GM19468 (cell line): Measurements from ENCODE around the gene COL26A1.
"Not testable (repeated sequence)": the region's sequence is repeated elsewhere in the genome, so short reads cannot be mapped to it uniquely, and the experiment has no call there.

ENCODE experiments used
- ATAC-seq: cut with Tn5 transposase; IDR thresholded peaks from one replicate; pipeline ENCODE4 v1.9.1; 2021; ENCODE audit warnings: mild to moderate bottlenecking, moderate library complexity, moderate number of reproducible peaks; ENCODE audit not compliant: unreplicated experiment; ENCODE audit errors: extremely low read depth

Gene COL26A1

GRCh38 chr7:101435461-101436220 lies 73.0 kb downstream of the COL26A1 start:
- ATAC-seq = no peak

- no peak for ATAC-seq
These were observed 73.6 kb downstream of the COL26A1 start for GRCh38 chr7:101436221-101436735.

GRCh38 chr7:101436857-101437576 lies 74.3 kb downstream of the COL26A1 start:
- ATAC-seq = no peak

GRCh38 chr7:101441890-101442289 lies 79.2 kb downstream of the COL26A1 start:
- no peak for ATAC-seq

DNA sequence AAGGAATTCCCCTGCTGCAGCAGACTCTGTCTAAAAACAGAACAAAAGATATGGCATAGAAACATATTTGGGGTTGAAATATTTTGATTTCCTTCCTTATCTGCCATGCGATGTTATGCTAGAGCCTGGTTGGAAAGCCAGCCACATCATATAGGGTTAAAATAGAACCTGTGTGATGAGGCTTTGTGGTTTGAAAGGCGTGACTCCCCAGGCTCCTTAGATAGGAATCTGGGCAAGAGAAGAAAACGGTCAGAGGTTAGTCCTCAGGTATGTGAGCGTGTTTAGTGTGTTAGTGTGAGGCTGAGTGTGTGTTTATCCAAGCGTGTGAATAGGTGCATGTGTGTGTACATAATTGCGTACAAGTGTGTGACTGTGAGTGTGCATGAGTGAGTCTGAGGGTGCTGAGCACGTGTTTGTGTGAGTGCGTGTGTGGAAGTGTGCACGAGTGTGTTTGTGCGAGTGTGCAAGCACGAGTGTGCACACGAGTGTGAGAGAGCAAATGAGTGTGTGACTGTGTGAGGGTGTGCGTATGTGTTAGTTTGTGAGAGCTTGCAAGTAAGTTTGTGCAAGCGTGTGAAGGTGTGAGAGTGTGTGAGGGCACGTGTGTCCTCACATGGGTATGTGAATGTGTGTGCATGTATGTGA lies 79.9 kb downstream of the COL26A1 start:
- no peak for ATAC-seq

DNA sequence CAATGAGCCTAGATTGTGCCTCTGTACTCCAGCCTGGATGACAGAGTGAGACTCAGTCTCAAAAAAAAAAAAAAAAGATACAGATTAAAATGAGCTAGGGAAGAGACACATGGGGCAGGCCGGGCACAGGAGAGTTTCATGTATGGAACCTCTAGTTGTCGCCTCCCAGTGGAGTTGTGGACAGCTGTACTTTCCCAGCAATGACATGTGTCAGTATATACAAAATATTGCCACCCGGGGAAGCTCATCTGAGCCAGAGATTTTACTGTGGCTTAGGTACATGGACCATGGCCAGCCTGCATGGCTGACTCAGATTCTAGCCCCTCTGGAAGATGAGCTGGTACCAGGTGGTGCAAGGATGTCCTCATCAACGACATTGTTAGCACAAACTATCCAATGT lies 87.4 kb downstream of the COL26A1 start:
- no peak for ATAC-seq

- ATAC-seq = no peak
These were observed 90.9 kb downstream of the COL26A1 start for GRCh38 chr7:101453617-101454016.

DNA sequence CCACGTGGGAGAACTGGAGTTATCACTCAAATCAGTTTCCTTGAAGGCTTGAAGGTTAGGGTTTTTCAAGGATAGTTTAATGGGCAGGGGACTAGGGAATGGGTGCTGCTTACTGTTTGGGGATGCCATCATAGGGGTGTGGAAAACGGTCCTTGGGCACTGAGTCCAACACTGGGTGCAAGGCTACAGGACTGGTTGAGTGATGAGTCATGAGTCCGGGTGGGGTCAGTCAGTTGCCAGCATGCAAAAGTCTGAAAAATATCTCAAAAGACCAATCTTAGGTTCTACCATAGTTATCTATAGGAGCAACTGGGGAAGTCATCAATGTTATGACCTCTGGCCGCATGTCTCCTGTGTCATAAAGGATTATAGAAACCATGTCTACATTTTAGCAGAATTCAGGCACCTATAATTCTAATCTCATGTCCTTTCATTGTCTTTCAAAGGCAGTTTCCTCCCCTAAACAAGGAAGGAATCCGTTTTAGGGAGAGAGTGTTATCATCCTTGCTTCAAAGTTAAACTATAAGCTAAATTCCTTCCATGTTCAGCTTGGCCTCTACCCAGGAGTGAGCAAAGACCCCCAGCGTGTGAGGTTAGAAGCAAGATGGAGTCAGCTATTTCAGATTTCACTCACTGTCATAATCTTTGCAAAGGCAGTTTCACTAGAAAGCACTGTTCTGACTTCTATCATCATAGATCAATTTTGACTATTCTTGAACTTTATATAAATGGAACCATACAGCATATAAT lies 94.5 kb downstream of the COL26A1 start:
- no peak for ATAC-seq

GRCh38 chr7:101465131-101465530 lies 102.5 kb downstream of the COL26A1 start:
- no peak for ATAC-seq

- ATAC-seq = no peak
These were observed 103.0 kb downstream of the COL26A1 start for GRCh38 chr7:101465576-101466196.

DNA sequence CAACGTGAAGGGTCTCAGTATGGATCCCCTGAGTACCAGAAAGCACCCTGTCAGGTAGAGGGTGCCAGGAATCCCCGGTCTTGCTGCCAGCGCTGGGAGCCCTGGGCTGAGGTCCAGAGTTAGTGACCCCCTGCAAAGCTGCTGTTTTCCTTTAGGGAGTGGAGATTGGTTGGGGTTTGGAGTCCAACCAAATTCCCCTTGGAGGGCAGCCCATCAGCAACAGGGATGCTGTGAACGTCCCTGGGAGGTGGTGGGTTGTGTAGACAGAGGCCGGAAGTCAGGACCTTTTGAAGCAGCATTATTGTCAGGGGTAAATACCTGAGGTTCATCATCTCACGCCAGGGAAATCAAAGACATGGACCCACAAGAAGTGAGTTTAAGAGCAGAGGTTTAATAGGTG lies 104.2 kb downstream of the COL26A1 start:
- no peak for ATAC-seq

DNA sequence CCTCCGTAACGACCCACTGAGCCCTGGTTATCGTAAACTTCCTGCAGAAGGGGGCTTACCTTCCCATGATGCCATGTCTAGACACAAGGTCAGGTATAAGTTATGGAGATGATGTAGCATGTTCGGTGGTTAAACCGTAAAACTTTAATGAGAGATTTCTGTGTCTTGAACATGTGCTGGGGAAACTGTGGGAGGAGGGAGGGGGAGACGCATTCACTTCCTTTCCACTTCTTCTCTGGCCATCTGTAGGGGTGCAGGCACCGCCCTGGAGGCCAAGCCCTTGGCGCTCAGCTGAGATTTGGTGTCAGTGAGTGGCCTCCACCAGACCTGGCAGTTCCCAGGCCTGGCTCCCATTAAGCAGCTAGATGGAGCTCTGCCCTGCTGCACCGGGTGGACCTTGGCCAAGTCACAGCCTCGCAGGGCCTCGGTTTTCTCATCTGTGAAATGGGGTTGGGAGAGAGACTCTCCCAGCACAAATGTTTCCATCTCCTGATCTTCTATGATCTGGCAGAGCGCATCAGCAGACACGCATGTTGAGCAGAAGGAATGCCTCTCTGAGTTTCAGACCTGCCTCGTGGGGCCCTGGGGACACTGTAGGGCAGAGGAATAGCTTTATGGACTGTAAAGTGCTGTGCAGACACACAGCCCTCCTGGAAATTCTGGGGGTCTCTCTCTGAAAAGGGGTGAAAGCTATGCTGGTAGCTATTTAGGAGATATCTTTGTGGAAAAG lies 106.0 kb downstream of the COL26A1 start:
- no peak for ATAC-seq

DNA sequence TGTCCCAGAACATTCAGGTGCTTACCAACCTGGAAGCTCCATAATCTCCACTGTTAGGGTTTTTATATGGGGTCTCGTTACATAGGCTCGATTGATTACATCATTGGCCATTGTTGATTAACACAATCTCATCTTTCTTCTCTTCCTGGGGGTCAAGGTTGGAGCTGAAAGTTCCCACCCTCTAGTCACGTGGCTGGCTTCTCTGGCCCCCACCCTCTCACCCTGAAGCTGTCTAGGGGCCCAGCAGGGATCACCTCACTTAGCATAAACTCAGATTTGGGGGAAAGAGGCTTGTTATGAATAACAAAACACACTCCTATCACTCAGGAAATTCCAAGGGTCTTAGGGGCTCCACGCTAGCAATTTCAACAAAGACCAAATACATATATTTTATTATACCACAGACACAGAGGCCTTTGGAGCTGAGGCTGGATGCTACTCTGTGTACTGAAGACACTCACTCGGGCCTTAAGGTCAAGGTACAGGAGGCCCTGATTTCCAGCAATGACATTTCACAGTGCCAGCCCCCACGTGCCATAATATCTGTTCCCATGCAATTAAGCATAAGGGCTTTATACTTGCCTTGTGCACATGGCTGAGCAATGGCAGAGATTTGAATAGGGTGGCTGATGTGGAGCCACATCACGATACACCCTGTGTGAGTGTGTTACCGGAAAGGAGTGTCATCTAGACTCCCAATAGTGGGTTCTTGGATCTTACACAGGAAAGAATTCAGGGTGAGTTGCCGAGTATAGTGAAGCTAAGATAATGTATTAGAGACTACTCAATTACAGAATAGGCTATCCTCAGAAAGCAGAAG lies 108.2 kb downstream of the COL26A1 start:
- no peak for ATAC-seq

DNA sequence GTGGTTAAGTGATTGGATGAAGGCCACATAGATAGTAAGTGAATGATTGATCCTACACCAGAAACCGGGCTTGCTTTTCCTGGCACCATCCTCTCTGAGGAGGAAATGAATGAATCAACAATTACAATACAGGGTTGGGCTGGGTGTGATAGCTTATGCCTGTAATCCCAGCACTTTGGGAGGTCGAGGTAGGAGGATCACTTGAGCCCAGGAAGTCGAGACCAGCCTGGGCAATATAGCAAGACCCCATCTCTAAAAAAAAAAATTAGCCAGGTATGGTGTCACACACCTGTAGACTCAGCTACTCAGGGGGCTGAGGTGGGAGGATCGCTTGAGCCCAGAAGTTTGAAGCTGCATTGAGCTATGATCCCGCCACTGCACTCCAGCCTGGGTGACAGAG lies 111.5 kb downstream of the COL26A1 start:
- no peak for ATAC-seq

GRCh38 chr7:101475691-101476090 lies 113.0 kb downstream of the COL26A1 start:
- ATAC-seq = not testable (repeated sequence)

GRCh38 chr7:101479217-101479616 lies 116.5 kb downstream of the COL26A1 start:
- ATAC-seq = no peak

DNA sequence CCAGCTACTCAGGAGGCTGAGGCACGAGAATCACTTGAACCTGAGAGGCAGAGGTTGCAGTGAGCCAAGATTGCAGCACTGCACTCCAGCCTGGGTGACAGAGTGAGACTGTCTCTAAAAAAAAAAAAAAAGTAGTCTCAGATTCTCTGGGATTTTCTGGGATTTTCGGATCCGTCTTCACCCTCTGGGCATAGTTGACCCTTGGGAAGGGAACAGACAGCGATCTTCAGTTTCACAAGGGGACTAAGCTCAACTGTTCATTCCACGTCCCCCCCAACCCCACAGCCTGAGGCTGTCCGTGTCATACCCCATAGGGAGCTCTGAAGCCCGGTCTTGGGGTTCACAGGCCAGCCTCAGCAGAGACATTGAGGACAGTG lies 123.4 kb downstream of the COL26A1 start:
- not testable (repeated sequence) for ATAC-seq

DNA sequence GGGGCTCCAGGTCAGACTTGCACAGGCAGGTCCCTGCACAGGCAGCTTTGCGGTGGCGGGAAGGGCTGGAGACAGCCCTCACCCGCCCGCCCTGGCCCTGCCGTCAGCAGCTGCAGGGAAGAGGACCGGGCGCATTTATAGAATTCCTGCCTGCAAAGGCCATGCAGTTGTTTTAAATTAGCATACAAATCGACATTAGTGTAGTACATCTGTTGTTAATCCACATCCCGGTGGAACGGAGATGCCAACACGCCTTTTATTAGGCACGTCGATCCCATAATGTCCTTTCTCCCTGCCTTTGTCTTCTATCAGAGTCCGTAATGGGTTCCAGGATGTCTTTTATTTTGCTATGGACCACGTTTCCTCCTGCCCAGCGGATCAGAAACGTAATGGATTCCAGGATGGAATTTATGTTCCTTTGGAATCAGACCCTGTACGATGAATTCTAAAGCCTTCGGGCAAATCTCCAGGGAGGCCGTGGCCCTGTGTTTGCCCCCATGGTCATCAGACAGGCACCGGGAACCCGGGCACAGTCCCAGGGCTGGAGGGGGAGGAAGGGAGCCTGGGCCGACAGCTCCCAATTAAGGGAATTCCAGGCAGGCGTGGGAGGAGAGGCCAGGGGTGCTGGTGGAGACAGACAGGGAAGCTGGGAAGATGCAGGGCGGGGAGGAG lies 123.9 kb downstream of the COL26A1 start:
- ATAC-seq = no peak
